Upper lobe of left lung (tissue), 6 donors: Measurements from ENCODE around the gene PTPRM. TPM values are rescaled to one million over a fixed set of nuclear protein-coding genes. Genes with fewer than 3 reads are reported as not detected.

ENCODE experiments used
- ATAC-seq, 2 donors: fragments of 200-7000 bp; cut with Tn5 transposase; one replicate each; pipeline ENCODE4 v1.9.1; 2022; ENCODE audit warnings: mild to moderate bottlenecking in 2 of 2, moderate library complexity in 2 of 2; ENCODE audit not compliant: low FRiP score in 2 of 2
- DNase-seq, 2 donors: peaks; one replicate each; pipeline ENCODE4 v3.0.0-alpha.2; 2019 to 2020
- H3K27ac ChIP-seq, 4 donors: fragments of 200-600 bp; sonication (generic); one replicate each; pipeline ENCODE4 v1.5.1; 2016 to 2019
- H3K27me3 ChIP-seq, 4 donors: fragments of 200-600 bp; sonication (generic); one replicate each; pipeline ENCODE4 v1.5.1; 2017 to 2019
- H3K36me3 ChIP-seq, 4 donors: fragments of 200-600 bp; sonication (generic); one replicate each; pipeline ENCODE4 v1.5.1; 2016 to 2019
- H3K4me1 ChIP-seq, 4 donors: fragments of 200-600 bp; sonication (generic); one replicate each; pipeline ENCODE4 v1.5.1; 2018 to 2019
- H3K4me3 ChIP-seq, 4 donors: fragments of 200-600 bp; sonication (generic); one replicate each; pipeline ENCODE4 v1.5.1; 2017 to 2019; ENCODE audit warnings: mild to moderate bottlenecking in 2 of 4, moderate library complexity in 1 of 4
- H3K9me3 ChIP-seq, 4 donors: fragments of 200-600 bp; sonication (generic); one replicate each; pipeline ENCODE4 v1.5.1; 2018 to 2019
- CTCF ChIP-seq, 6 experiments: fragments of 450-650 bp in 4 of 6; fragments of 200-600 bp in 2 of 6; sonication (generic) in 2 of 6; IDR thresholded peaks; one replicate each; pipeline ENCODE4 v1.5.1; 2016 to 2019; ENCODE audit warnings: antibody characterized with exemption in 6 of 6
- EP300 ChIP-seq, 4 donors: sonication (generic); formaldehyde crosslinking; IDR thresholded peaks; one replicate each; pipeline ENCODE4 v1.5.1; 2017; ENCODE audit warnings: antibody characterized with exemption in 4 of 4, control low read depth in 2 of 4
- POLR2A ChIP-seq, 4 donors: fragments of 450-650 bp; IDR thresholded peaks; one replicate each; pipeline ENCODE4 v1.5.1; 2016 to 2017; ENCODE audit warnings: antibody characterized with exemption in 4 of 4, mild to moderate bottlenecking in 2 of 4
- POLR2AphosphoS5 ChIP-seq, 2 donors: sonication (generic); formaldehyde crosslinking; IDR thresholded peaks; one replicate each; pipeline ENCODE4 v1.5.1; 2017; ENCODE audit warnings: antibody characterized with exemption in 2 of 2
- WGBS, 2 donors: methylation state at CpG; one replicate each; pipeline ENCODE4 v1.1.5; 2017 to 2018; 5-methylcytosine and 5-hydroxymethylcytosine counted together
- total RNA-seq, 6 donors: library from RNA; depleted of rRNA in 4 of 6; stranded (reverse); fragments of >200 nt in 4 of 6; gene quantifications; one replicate each; pipeline versions ENCODE4 v1.1.0 to v1.2.1, GENCODE V29; 2016 to 2021
- donor health status: DM: no; HTN: no; CAD: no; lungs with moderate emphysema.
- donor health status: DM: no; HTN: yes; CAD: no; lungs with severe emphysema.

The PTPRM gene
- total RNA-seq, 6 donors from 2014 or later, result 82.0 to 201 (median 154) TPM

- peaks cover 8 to 24% (median 20%) of the 10 kb centered on the region in 4 donors for H3K4me1 ChIP-seq
- DNase-seq, result no peak
- 92 to 95% methylated on average over 2 of the region's 2 CpGs for WGBS, 2 donors
Observed at GRCh38 chr18:7876354-7877104, 309.4 kb downstream of the PTPRM start.

GRCh38 chr18:7877609-7878008 lies 310.5 kb downstream of the PTPRM start:
- peak in 1 of 2 donors; percentile 76 for ATAC-seq
- H3K27ac ChIP-seq, result peak overlapping the region in 3 of 4 donors; percentile 39 to 59 (median 49)
- 57 to 58% methylated on average over 1 of the region's 1 CpG for WGBS, 2 donors

More at GRCh38 chr18:7876354-7877104, 309.4 kb downstream of the PTPRM start:
- H3K4me3 ChIP-seq, result no peak overlapping the region
- no peaks in the 10 kb centered on the region for H3K36me3 ChIP-seq
- no peak for ATAC-seq
- TF ChIP-seq POLR2AphosphoS5 (IDR thresholded peaks at IDR 0.05) (no peak), EP300 (IDR thresholded peaks at IDR 0.05) (no peak), CTCF (IDR thresholded peaks at IDR 0.05) (no peak), POLR2A (IDR thresholded peaks at IDR 0.05) (no peak)
- no peaks in the 10 kb centered on the region for H3K9me3 ChIP-seq
- H3K27me3 ChIP-seq, result no peaks in the 10 kb centered on the region
- no peak overlapping the region for H3K27ac ChIP-seq

GRCh38 chr18:7878265-7879211 lies 311.4 kb downstream of the PTPRM start:
- no peaks in the 10 kb centered on the region for H3K9me3 ChIP-seq
- ATAC-seq (no peak), DNase-seq (no peak)
- H3K36me3 ChIP-seq, result no peaks in the 10 kb centered on the region
- WGBS, 2 donors, result 48 to 50% methylated on average over 6 of the region's 6 CpGs
- peaks cover 0 to 18% (median 14%) of the 10 kb centered on the region in 4 donors for H3K4me1 ChIP-seq
- no peaks in the 10 kb centered on the region for H3K27me3 ChIP-seq
- H3K27ac ChIP-seq, result peak overlapping the region in 2 of 4 donors; percentile 39 to 59
- TF ChIP-seq POLR2A (IDR thresholded peaks at IDR 0.05) (no peak), EP300 (IDR thresholded peaks at IDR 0.05) (no peak), POLR2AphosphoS5 (IDR thresholded peaks at IDR 0.05) (no peak), CTCF (IDR thresholded peaks at IDR 0.05) (no peak)
- H3K4me3 ChIP-seq, result no peak overlapping the region

More at GRCh38 chr18:7877609-7878008, 310.5 kb downstream of the PTPRM start:
- Histone ChIP-seq H3K4me3 (no peak overlapping the region), H3K4me1 (peaks cover 5 to 21% (median 15%) of the 10 kb centered on the region in 4 donors), H3K27me3 (no peaks in the 10 kb centered on the region), H3K9me3 (no peaks in the 10 kb centered on the region), H3K36me3 (no peaks in the 10 kb centered on the region)
- peak in 1 of 2 donors; percentile 39 for DNase-seq
- TF ChIP-seq EP300 (IDR thresholded peaks at IDR 0.05), result no peak
- TF ChIP-seq CTCF (IDR thresholded peaks at IDR 0.05), result no peak
- TF ChIP-seq POLR2AphosphoS5 (IDR thresholded peaks at IDR 0.05), result no peak
- TF ChIP-seq POLR2A (IDR thresholded peaks at IDR 0.05), result no peak

- DNase-seq, result no peak
- peaks cover 0 to 19% (median 14%) of the 10 kb centered on the region in 4 donors for H3K4me1 ChIP-seq
- 68 to 75% methylated on average over 4 of the region's 4 CpGs for WGBS, 2 donors
- ATAC-seq, result no peak
- peak overlapping the region in 1 of 4 donors; percentile 44 for H3K27ac ChIP-seq
- H3K36me3 ChIP-seq, result no peaks in the 10 kb centered on the region
- no peaks in the 10 kb centered on the region for H3K27me3 ChIP-seq
- no peak overlapping the region for H3K4me3 ChIP-seq
- H3K9me3 ChIP-seq, result no peaks in the 10 kb centered on the region
- TF ChIP-seq POLR2AphosphoS5 (IDR thresholded peaks at IDR 0.05) (no peak), POLR2A (IDR thresholded peaks at IDR 0.05) (no peak), EP300 (IDR thresholded peaks at IDR 0.05) (no peak), CTCF (IDR thresholded peaks at IDR 0.05) (no peak)
Observed at GRCh38 chr18:7879717-7880116, 312.6 kb downstream of the PTPRM start.
